ENCODE results near the gene OR2B2. TPM values are rescaled to one million over a fixed set of nuclear protein-coding genes. Genes with fewer than 3 reads are reported as not detected.

The OR2B2 gene
- polyA plus RNA-seq (not detected in 2 replicates), polyA minus RNA-seq (not detected in 2 replicates)

GRCh38 chr6:27911956-27912446, at the start of gene OR2B2:
Gene OR2B2, minus strand, starts transcription at chr6:27912396. Its CDS starts 77 bp downstream, at chr6:27912319.
- Histone ChIP-seq H3K27me3 (ENCODE audit: insufficient read depth, low read depth, low read length) (no peaks in the 10 kb centered on the region), H4K20me1 (ENCODE audit: insufficient read depth) (no peaks in the 10 kb centered on the region), H3K36me3 (ENCODE audit: insufficient read depth, low read length) (no peaks in the 10 kb centered on the region), H2AFZ (ENCODE audit: low read depth, low read length) (no peak within 1 kb of the TSS), H3F3A (ENCODE audit: insufficient read depth, low read length, poor library complexity, severe bottlenecking) (no peaks in the 10 kb centered on the region), H3K9ac (ENCODE audit: low read length) (no peak within 1 kb of the TSS), H3K4me3 (ENCODE audit: low read length) (no peak within 1 kb of the TSS), H3K79me2 (replicated peaks; ENCODE audit: insufficient read depth, low read length) (no peaks in the 10 kb centered on the region), H3K9me3 (ENCODE audit: low read length) (no peaks in the 10 kb centered on the region), H3K4me2 (ENCODE audit: low read length) (no peak within 1 kb of the TSS), H3K27ac (ENCODE audit: low read length) (no peak within 1 kb of the TSS), H3K9me2 (ENCODE audit: insufficient read depth, low read length) (no peaks in the 10 kb centered on the region)
- TF ChIP-seq EP300 (conservative IDR thresholded peaks at IDR 0.05; ENCODE audit: poor library complexity, severe bottlenecking) (no peak), CTCF (IDR thresholded peaks at IDR 0.05; ENCODE audit: poor library complexity, severe bottlenecking) (no peak), TAF1 (IDR thresholded peaks at IDR 0.05; ENCODE audit: low read depth) (no peak), REST (IDR thresholded peaks at IDR 0.05; ENCODE audit: borderline replicate concordance) (no peak), EZH2 (IDR thresholded peaks at IDR 0.05; ENCODE audit: borderline replicate concordance, insufficient read depth, low read length, poor library complexity, severe bottlenecking) (no peak), SMC3 (conservative IDR thresholded peaks at IDR 0.05; ENCODE audit: poor library complexity) (no peak), POLR2AphosphoS5 (IDR thresholded peaks at IDR 0.05) (no peak), RAD21 (conservative IDR thresholded peaks at IDR 0.05) (no peak), MXI1 (conservative IDR thresholded peaks at IDR 0.05; ENCODE audit: poor library complexity, severe bottlenecking) (no peak)

- Histone ChIP-seq H3K4me3 (ENCODE audit: low read length) (no peak overlapping the region), H3K27ac (ENCODE audit: low read length) (no peak overlapping the region), H3K79me2 (replicated peaks; ENCODE audit: insufficient read depth, low read length) (no peaks in the 10 kb centered on the region), H4K20me1 (ENCODE audit: insufficient read depth) (no peaks in the 10 kb centered on the region), H2AFZ (ENCODE audit: low read depth, low read length) (no peak overlapping the region), H3K9me2 (ENCODE audit: insufficient read depth, low read length) (no peaks in the 10 kb centered on the region), H3K4me2 (ENCODE audit: low read length) (no peak overlapping the region), H3K36me3 (ENCODE audit: insufficient read depth, low read length) (no peaks in the 10 kb centered on the region), H3K27me3 (ENCODE audit: insufficient read depth, low read depth, low read length) (no peaks in the 10 kb centered on the region), H3F3A (ENCODE audit: insufficient read depth, low read length, poor library complexity, severe bottlenecking) (no peaks in the 10 kb centered on the region), H3K9ac (ENCODE audit: low read length) (no peak overlapping the region), H3K9me3 (ENCODE audit: low read length) (no peaks in the 10 kb centered on the region)
- TF ChIP-seq EZH2 (IDR thresholded peaks at IDR 0.05; ENCODE audit: borderline replicate concordance, insufficient read depth, low read length, poor library complexity, severe bottlenecking) (no peak), REST (IDR thresholded peaks at IDR 0.05; ENCODE audit: borderline replicate concordance) (no peak), RAD21 (conservative IDR thresholded peaks at IDR 0.05) (no peak), EP300 (conservative IDR thresholded peaks at IDR 0.05; ENCODE audit: poor library complexity, severe bottlenecking) (no peak), POLR2AphosphoS5 (IDR thresholded peaks at IDR 0.05) (no peak), CTCF (IDR thresholded peaks at IDR 0.05; ENCODE audit: poor library complexity, severe bottlenecking) (no peak), SMC3 (conservative IDR thresholded peaks at IDR 0.05; ENCODE audit: poor library complexity) (no peak), TAF1 (IDR thresholded peaks at IDR 0.05; ENCODE audit: low read depth) (no peak), MXI1 (conservative IDR thresholded peaks at IDR 0.05; ENCODE audit: poor library complexity, severe bottlenecking) (no peak)
These were observed 45.3 kb upstream of the OR2B2 start for GRCh38 chr6:27957516-27957915.

All from neural cell (in vitro differentiated cells).